Liver (tissue), 3 donors: Measurements from ENCODE around the gene ANKRD36.
"Not testable (repeated sequence)": the region's sequence is repeated elsewhere in the genome, so short reads cannot be mapped to it uniquely, and the experiment has no call there.

Source experiments
- GABPA ChIP-seq, 2 donors: IDR thresholded peaks in 1 of 2; conservative IDR thresholded peaks in 1 of 2; 2 replicates each; pipeline ENCODE4 v1.6.1; 2016; ENCODE audit warnings: antibody characterized with exemption in 2 of 2, mild to moderate bottlenecking in 1 of 2, moderate library complexity in 1 of 2
- JUND ChIP-seq, 2 donors: IDR thresholded peaks; 2 replicates each; pipeline ENCODE4 v1.6.1; 2016; ENCODE audit warnings: antibody characterized with exemption in 2 of 2
- TAF1 ChIP-seq: conservative IDR thresholded peaks from 2 replicates; pipeline ENCODE4 v1.6.1; 2016; ENCODE audit warnings: antibody characterized with exemption, mild to moderate bottlenecking
- TF ChIP-seq, protein P1 (sequence below): fragments of 150-350 bp; IDR thresholded peaks from 2 replicates; pipeline ENCODE4 v1.5.1; 2017; ENCODE audit warnings: improper control_type of control experiment, low read depth, low read length; ENCODE audit not compliant: missing input control
- donor health status: healthy.
- donor health status: healthy.

DNA sequence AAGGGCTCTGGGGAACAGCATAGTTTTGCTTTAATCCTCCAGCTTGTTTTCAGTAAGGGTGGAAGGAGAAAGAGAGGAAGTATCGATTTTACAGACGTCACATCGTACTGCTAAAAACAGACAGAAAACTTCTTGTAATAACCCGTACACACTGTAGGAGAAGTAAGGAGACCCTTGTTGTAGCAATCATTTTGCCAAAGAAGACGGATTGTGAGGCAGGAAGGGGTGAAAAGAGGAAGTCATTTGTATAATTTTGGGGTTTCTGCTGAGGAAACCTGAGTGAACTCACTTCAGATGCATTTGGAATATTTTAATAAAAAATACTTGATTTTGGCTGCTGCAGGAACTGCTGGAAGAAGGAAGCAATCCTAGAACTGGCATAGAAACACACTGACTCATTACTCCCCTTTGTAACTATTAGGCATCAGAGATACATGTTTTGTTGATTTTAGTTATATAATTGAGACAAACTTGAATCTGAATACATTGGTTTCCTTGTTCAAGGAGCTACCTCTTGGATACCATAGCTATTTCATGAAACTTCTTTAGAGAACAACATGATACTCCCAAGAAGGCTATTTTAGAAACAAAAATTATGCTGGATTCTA, 89.8 kb downstream of the ANKRD36 start:
- not testable (repeated sequence) for TF ChIP-seq TAF1; JUND (IDR thresholded peaks at IDR 0.05); GABPA (IDR thresholded peaks at IDR 0.05 in 1 of 2, conservative IDR thresholded peaks at IDR 0.05 in 1 of 2)
- TF ChIP-seq, protein P1, sequence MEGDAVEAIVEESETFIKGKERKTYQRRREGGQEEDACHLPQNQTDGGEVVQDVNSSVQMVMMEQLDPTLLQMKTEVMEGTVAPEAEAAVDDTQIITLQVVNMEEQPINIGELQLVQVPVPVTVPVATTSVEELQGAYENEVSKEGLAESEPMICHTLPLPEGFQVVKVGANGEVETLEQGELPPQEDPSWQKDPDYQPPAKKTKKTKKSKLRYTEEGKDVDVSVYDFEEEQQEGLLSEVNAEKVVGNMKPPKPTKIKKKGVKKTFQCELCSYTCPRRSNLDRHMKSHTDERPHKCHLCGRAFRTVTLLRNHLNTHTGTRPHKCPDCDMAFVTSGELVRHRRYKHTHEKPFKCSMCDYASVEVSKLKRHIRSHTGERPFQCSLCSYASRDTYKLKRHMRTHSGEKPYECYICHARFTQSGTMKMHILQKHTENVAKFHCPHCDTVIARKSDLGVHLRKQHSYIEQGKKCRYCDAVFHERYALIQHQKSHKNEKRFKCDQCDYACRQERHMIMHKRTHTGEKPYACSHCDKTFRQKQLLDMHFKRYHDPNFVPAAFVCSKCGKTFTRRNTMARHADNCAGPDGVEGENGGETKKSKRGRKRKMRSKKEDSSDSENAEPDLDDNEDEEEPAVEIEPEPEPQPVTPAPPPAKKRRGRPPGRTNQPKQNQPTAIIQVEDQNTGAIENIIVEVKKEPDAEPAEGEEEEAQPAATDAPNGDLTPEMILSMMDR, result not testable (repeated sequence)
